ENCODE data around the gene ITPR1.

ITPR1 gene

DNA sequence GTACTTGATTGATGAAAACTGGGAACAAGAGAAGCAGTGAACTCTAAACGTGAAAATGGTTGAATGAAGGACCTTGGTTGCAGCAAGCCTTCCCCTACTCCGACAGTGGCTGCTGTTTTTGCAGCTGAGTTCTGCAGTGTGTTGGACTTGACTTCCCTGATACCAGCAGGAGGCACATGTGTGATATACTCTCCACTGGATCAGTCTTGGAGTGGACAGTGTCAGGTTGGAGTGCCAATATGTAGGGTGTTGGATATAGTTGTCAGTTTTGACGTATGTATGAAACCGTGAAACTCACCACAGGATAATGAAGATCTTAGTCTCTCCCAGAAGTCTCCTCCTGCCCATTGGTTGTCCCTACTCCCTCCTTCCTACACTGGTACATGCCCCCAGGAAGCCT, 106.5 kb downstream of the ITPR1 start:
- TF ChIP-seq, protein P1, sequence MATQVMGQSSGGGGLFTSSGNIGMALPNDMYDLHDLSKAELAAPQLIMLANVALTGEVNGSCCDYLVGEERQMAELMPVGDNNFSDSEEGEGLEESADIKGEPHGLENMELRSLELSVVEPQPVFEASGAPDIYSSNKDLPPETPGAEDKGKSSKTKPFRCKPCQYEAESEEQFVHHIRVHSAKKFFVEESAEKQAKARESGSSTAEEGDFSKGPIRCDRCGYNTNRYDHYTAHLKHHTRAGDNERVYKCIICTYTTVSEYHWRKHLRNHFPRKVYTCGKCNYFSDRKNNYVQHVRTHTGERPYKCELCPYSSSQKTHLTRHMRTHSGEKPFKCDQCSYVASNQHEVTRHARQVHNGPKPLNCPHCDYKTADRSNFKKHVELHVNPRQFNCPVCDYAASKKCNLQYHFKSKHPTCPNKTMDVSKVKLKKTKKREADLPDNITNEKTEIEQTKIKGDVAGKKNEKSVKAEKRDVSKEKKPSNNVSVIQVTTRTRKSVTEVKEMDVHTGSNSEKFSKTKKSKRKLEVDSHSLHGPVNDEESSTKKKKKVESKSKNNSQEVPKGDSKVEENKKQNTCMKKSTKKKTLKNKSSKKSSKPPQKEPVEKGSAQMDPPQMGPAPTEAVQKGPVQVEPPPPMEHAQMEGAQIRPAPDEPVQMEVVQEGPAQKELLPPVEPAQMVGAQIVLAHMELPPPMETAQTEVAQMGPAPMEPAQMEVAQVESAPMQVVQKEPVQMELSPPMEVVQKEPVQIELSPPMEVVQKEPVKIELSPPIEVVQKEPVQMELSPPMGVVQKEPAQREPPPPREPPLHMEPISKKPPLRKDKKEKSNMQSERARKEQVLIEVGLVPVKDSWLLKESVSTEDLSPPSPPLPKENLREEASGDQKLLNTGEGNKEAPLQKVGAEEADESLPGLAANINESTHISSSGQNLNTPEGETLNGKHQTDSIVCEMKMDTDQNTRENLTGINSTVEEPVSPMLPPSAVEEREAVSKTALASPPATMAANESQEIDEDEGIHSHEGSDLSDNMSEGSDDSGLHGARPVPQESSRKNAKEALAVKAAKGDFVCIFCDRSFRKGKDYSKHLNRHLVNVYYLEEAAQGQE (IDR thresholded peaks at IDR 0.05; ENCODE audit: insufficient read depth in 1 of 2, low read depth in 2 of 2, low read length in 2 of 2), result no peak
- no peak for TF ChIP-seq POLR2AphosphoS5 (IDR thresholded peaks at IDR 0.05; ENCODE audit: low read depth, low read length)
- TF ChIP-seq TAF1 (IDR thresholded peaks at IDR 0.05; ENCODE audit: borderline replicate concordance, insufficient read depth, low read length), result no peak
- TF ChIP-seq FOXP2 (optimal IDR thresholded peaks at IDR 0.05; ENCODE audit: borderline replicate concordance, extremely low read depth, extremely low read length, insufficient read depth), result no peak
- TF ChIP-seq SIN3A (IDR thresholded peaks at IDR 0.05; ENCODE audit: borderline replicate concordance, insufficient read depth, low read length), result no peak

DNA sequence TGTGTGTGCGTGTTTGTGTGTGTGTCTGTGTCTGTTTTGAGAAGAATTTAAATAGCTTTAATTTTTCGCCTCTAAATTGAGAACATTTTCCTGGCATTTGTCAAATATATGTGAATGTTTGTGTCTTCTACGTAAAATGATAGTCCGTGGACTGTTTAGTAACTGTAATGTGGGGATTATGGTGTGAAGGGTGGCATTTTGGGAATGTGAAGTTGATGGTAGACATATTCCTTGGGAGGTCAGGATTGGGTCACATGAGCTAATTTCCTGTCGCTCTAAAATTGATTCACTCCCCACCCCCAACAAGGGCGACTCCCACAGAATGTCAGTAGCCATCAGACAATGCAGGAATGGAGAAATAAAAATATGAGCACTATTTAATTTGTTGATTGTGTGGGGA, 107.3 kb downstream of the ITPR1 start:
- TF ChIP-seq POLR2AphosphoS5 (IDR thresholded peaks at IDR 0.05; ENCODE audit: low read depth, low read length) (no peak), TAF1 (IDR thresholded peaks at IDR 0.05; ENCODE audit: borderline replicate concordance, insufficient read depth, low read length) (no peak), SIN3A (IDR thresholded peaks at IDR 0.05; ENCODE audit: borderline replicate concordance, insufficient read depth, low read length) (no peak), FOXP2 (optimal IDR thresholded peaks at IDR 0.05; ENCODE audit: borderline replicate concordance, extremely low read depth, extremely low read length, insufficient read depth) (no peak)
- TF ChIP-seq, protein P1 (IDR thresholded peaks at IDR 0.05; ENCODE audit: insufficient read depth in 1 of 2, low read depth in 2 of 2, low read length in 2 of 2), result no peak

DNA sequence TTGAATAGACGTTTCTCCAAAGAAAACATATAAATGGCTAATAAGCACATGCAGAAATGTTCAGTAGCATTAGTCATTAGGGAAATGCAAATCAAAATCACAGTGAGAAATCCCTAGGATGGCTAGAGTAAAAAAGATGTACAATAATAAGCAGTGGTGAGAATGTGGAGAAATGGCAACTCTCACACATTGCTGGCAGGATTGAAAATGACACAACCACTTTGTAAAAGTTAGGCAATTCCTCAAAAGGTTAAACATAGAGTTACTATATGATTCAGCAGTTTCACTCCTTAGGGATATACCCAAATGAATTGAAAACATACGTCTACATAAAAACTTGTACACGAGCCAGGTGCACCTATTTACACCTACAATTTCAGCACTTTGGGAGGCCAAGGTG, 108.7 kb downstream of the ITPR1 start:
- TF ChIP-seq POLR2AphosphoS5 (IDR thresholded peaks at IDR 0.05; ENCODE audit: low read depth, low read length) (no peak), SIN3A (IDR thresholded peaks at IDR 0.05; ENCODE audit: borderline replicate concordance, insufficient read depth, low read length) (no peak), TAF1 (IDR thresholded peaks at IDR 0.05; ENCODE audit: borderline replicate concordance, insufficient read depth, low read length) (no peak), FOXP2 (optimal IDR thresholded peaks at IDR 0.05; ENCODE audit: borderline replicate concordance, extremely low read depth, extremely low read length, insufficient read depth) (no peak)
- TF ChIP-seq, protein P1 (IDR thresholded peaks at IDR 0.05; ENCODE audit: insufficient read depth in 1 of 2, low read depth in 2 of 2, low read length in 2 of 2), result no peak

DNA sequence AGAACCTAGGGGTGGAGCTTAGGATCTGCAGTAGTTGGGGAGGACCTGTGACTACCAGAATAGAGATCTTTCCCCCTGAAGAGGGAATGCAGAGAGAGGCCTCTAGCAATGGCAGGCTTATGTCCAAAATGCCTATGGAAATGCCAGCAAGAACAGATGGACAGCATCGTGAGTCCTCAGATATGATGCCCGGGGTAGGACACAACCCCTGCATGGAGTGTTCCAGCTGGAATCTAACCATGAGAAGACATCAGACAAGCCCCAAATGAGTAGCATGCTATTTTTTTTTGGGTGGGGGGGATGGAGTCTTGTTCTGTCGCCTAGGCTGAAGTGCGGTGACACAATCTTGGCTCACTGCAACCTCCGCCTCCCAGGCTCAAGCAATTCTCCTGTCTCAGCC, 111.5 kb downstream of the ITPR1 start:
- no peak for TF ChIP-seq SIN3A (IDR thresholded peaks at IDR 0.05; ENCODE audit: borderline replicate concordance, insufficient read depth, low read length)
- no peak for TF ChIP-seq FOXP2 (optimal IDR thresholded peaks at IDR 0.05; ENCODE audit: borderline replicate concordance, extremely low read depth, extremely low read length, insufficient read depth)
- TF ChIP-seq POLR2AphosphoS5 (IDR thresholded peaks at IDR 0.05; ENCODE audit: low read depth, low read length), result no peak
- TF ChIP-seq, protein P1 (IDR thresholded peaks at IDR 0.05; ENCODE audit: insufficient read depth in 1 of 2, low read depth in 2 of 2, low read length in 2 of 2), result no peak

DNA sequence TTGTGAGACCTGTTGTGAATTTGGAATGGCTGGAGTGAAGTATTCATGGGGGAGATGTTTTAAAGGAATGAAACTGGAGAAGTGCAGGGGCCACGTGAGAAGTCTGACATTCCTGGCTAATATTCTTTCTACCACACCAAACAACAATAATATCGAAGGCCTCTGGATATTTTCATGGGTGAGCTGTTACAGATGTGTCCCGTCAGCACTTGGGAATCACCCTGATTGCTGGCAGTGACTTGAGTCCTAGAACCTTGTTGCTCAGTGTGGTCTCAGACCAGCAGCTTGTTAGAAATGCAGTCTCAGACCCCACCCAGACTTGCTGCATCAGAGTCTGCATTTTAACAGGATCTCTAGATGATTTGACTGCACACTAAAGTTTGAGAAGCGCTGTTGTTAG, 113.8 kb downstream of the ITPR1 start:
- no peak for TF ChIP-seq POLR2AphosphoS5 (IDR thresholded peaks at IDR 0.05; ENCODE audit: low read depth, low read length)
- TF ChIP-seq, protein P1 (IDR thresholded peaks at IDR 0.05; ENCODE audit: insufficient read depth in 1 of 2, low read depth in 2 of 2, low read length in 2 of 2), result no peak
- no peak for TF ChIP-seq SIN3A (IDR thresholded peaks at IDR 0.05; ENCODE audit: borderline replicate concordance, insufficient read depth, low read length)
- no peak for TF ChIP-seq FOXP2 (optimal IDR thresholded peaks at IDR 0.05; ENCODE audit: borderline replicate concordance, extremely low read depth, extremely low read length, insufficient read depth)
- TF ChIP-seq TAF1 (IDR thresholded peaks at IDR 0.05; ENCODE audit: borderline replicate concordance, insufficient read depth, low read length), result no peak

Measured in PFSK-1 (cell line).